NCI-H146 treated with DMSO at 0.1 percent for 48 hours (cell line): Measurements from ENCODE around the gene ATP4A.

ENCODE experiments used
- DNase-seq: peaks from one replicate; lab custom pipeline; 2025; ENCODE audit not compliant: unreplicated experiment; lab: John Stamatoyannopoulos, UW

The ATP4A gene

DNA sequence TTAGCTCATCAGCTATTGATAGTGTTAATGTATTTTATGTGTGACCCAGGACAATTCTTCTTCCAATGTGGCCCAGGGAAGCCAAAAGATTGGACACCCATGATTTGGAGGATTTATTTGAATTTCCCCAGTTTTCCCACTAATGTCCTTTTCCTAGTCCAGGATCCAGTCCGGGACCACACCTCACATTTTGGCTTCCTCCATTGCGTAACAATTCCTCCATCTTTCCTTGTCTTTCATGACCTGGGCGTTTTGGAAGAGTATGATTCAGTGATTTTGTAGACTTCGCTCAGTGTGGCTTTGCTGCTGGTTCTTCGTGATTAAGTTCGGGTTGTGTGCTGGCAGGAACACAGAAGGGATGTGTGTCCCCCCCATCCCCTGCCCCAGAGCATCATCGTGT lies 3.3 kb upstream of the ATP4A start:
- no peak for DNase-seq

DNA sequence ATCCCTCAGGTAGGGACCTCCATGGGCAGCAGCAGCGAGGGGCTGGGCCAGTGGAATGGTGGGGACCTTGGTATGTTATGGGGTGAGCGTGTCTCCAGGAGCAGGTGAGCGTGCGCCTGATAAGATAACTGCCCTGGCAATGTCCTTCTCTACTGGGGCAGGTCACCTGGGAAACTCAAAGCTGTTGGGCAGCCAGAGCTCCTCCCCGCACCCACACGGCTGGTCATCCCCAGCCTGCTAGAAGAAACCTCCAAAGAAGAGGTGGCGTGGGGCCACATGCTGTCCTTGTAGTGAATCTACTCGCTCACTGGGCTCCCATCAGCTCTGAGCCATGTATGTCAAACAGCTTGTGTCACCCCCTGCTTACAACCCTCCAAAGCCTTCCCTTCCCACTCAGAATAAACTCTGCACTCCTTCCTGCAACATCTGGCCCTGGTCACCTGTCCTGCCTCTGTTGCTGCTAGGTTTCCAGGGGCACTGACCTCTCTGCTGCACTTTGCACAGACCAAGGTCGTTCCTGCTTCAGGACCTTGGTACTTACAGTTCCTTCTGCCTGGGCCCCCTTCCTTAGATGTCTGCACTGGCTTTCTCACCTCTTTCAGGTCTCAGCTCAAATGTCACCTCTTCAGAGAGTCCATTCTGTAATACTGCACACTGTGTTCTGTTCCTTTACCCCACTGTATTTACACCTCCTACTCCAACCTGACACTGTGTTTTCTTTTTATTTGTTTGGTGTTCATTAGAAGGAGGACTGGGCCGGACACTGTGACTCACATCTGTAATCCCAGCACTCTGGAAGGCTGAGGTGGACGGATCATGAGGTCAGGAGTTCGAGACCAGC lies 1.8 kb upstream of the ATP4A start:
- DNase-seq = no peak

GRCh38 chr19:35562776-35563175 lies 682 bp downstream of the ATP4A start:
- DNase-seq = no peak

- no peak for DNase-seq
These were observed 1.1 kb downstream of the ATP4A start for GRCh38 chr19:35562336-35562735.

GRCh38 chr19:35561436-35561835 lies 2.0 kb downstream of the ATP4A start:
- no peak for DNase-seq

DNA sequence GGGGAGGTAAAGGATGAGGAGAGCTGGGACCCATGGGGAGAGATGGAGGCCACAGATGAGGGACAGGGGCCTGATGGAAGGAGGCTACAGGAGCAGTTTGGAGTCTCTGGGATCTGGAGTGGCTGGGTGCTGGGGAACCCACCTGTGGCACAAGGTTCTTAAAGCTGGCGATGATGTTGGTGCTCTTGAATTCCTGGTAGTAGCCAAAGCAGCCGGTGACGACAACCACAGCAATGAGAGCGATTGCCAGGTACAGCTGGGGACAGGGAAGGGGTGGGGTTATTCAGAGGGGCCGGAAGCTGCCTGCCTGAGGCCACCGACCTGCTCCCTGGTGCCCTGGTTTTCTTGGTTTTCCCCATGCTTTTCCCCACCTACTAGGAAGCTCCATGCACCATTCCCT lies 2.8 kb downstream of the ATP4A start:
- DNase-seq = no peak

GRCh38 chr19:35560271-35560670 lies 3.2 kb downstream of the ATP4A start:
- DNase-seq = no peak

DNA sequence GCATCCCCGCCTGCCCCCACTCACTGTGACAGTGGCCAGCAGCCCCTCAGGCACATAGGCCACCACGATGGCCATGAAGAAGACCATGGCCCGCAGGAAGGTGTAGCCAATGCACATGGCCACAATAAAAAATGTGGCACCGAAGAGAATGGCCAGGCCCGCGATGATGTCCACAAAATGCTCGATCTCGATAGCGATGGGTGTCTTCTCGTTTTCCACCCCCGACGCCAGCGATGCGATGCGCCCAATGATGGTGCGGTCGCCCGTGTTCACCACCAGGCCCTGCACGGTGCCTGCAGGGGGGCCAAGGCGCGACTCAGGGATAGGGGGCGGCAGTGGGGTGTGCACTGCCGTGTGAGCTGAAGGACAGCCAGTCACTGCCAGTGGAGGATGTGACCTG lies 3.7 kb downstream of the ATP4A start:
- DNase-seq = no peak

- no peak for DNase-seq
These were observed 4.2 kb downstream of the ATP4A start for GRCh38 chr19:35559281-35559659.

GRCh38 chr19:35558400-35559280 lies 4.8 kb downstream of the ATP4A start:
- DNase-seq = no peak

- peak; percentile 74 for DNase-seq
These were observed 5.7 kb downstream of the ATP4A start for GRCh38 chr19:35557539-35558399.

GRCh38 chr19:35556846-35557538 lies 6.5 kb downstream of the ATP4A start:
- DNase-seq = no peak

- no peak for DNase-seq
These were observed 7.3 kb downstream of the ATP4A start for GRCh38 chr19:35556025-35556590.

- DNase-seq = peak; percentile 59
These were observed 8.0 kb downstream of the ATP4A start for GRCh38 chr19:35555301-35556005.

DNA sequence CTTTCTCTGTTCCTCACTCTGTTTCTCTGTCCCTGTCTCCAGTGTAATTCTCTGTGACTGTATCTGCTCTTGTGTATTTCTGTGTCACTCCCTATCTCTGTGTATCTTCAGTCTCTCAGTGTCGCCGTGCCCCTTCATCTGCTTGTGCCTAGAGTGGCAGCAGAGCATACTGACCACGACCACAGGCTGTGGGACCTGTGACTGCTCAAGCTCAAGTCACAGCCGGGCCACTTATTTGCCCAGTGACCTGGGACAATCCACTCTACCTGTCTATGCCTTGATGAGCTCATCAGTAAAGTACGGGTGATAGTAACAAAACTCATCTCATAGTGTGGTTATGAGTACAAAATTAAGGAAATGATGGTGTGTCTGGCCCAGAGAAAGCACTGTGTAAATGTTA lies 9.4 kb downstream of the ATP4A start:
- DNase-seq = no peak

- no peak for DNase-seq
These were observed 10.0 kb downstream of the ATP4A start for GRCh38 chr19:35553385-35554000.

GRCh38 chr19:35552534-35553384 lies 10.7 kb downstream of the ATP4A start:
- DNase-seq = no peak

GRCh38 chr19:35551091-35551810 lies 12.2 kb downstream of the ATP4A start:
- no peak for DNase-seq
